Vagina (tissue), 2 donors: ENCODE measurements around the gene LRP3.

Experiments
- POLR2A ChIP-seq, 2 donors: fragments of 450-650 bp; IDR thresholded peaks; one replicate each; pipeline ENCODE4 v1.6.1; 2017; ENCODE audit warnings: antibody characterized with exemption in 2 of 2, mild to moderate bottlenecking in 2 of 2, moderate library complexity in 2 of 2
- POLR2AphosphoS5 ChIP-seq, 2 donors: sonication (generic); formaldehyde crosslinking; IDR thresholded peaks; one replicate each; pipeline ENCODE4 v1.9.0; 2017; ENCODE audit warnings: antibody characterized with exemption in 2 of 2, mild to moderate bottlenecking in 2 of 2, low read depth in 1 of 2; ENCODE audit not compliant: insufficient read depth in 1 of 2
- TF ChIP-seq, protein P1 (sequence below), 3 experiments: fragments of 450-650 bp in 2 of 3; fragments of 200-600 bp in 1 of 3; sonication (generic) in 1 of 3; IDR thresholded peaks; one replicate each; pipeline ENCODE4 v1.5.1; 2017 to 2019; ENCODE audit warnings: antibody characterized with exemption in 3 of 3, mild to moderate bottlenecking in 2 of 3, moderate library complexity in 2 of 3

DNA sequence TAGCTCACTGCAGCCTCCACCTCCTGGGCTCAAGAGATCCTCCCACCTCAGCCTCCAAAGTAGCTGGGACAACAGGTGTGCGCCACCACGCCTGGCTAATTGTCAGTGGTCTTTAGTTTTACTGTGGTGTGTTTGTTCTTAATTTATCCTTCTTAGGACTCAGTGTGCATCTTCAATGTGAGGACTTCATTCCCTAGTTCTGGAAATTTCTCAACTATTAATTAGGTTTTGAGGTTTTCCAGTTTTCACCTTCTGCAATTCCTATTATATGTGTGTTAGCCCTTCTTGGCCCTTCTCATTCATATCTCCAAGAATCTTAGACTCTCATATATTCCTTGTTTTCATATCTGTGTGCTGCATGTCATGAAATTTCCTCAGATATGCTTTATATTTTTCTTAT, 63.7 kb downstream of the LRP3 start:
- TF ChIP-seq POLR2A (IDR thresholded peaks at IDR 0.05): no peak
- TF ChIP-seq, protein P1, sequence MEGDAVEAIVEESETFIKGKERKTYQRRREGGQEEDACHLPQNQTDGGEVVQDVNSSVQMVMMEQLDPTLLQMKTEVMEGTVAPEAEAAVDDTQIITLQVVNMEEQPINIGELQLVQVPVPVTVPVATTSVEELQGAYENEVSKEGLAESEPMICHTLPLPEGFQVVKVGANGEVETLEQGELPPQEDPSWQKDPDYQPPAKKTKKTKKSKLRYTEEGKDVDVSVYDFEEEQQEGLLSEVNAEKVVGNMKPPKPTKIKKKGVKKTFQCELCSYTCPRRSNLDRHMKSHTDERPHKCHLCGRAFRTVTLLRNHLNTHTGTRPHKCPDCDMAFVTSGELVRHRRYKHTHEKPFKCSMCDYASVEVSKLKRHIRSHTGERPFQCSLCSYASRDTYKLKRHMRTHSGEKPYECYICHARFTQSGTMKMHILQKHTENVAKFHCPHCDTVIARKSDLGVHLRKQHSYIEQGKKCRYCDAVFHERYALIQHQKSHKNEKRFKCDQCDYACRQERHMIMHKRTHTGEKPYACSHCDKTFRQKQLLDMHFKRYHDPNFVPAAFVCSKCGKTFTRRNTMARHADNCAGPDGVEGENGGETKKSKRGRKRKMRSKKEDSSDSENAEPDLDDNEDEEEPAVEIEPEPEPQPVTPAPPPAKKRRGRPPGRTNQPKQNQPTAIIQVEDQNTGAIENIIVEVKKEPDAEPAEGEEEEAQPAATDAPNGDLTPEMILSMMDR (IDR thresholded peaks at IDR 0.05): no peak
- no peak for TF ChIP-seq POLR2AphosphoS5 (IDR thresholded peaks at IDR 0.05; ENCODE audit: insufficient read depth in 1 of 2, low read depth in 1 of 2)
